HCT116 (cell line): ENCODE measurements around the gene CLDN20. TPM values are rescaled to one million over a fixed set of nuclear protein-coding genes. Genes with fewer than 3 reads are reported as not detected.

Source experiments
- ATAC-seq: fragments of 200-7000 bp; cut with Tn5 transposase; 2 replicates; pipeline ENCODE4 v1.9.1; 2020; ENCODE audit warnings: mild to moderate bottlenecking, moderate library complexity
- BruUV-seq: library from RNA; stranded (reverse); fragments of 400-500 nt; replicated peaks from 2 replicates; lab custom pipeline; 2021; lab: Mats Ljungman, UMichigan
- CTCF ChIA-PET: fragments of 300-600 bp; sonication (Branson Sonifier 250); formaldehyde crosslinking; loops from one replicate; lab custom pipeline; 2021; ENCODE audit warnings: antibody characterized with exemption; lab: Charles Lee
- POLR2A ChIA-PET: fragments of 300-600, 350-600 bp; sonication (Branson Sonifier 250); formaldehyde crosslinking; loops from one replicate; lab custom pipeline; 2021; ENCODE audit warnings: antibody characterized with exemption; lab: Charles Lee
- RAD21 ChIA-PET, 2 experiments: fragments of 300-600 bp; sonication (Branson Sonifier 250); formaldehyde crosslinking; loops; one replicate each; lab custom pipeline; 2023; ENCODE audit warnings: low total read pairs in 2 of 2; ENCODE audit not compliant: uncharacterized antibody in 2 of 2, unreplicated experiment in 2 of 2, low non-redundant PET in 1 of 2; lab: Charles Lee
- DNase-seq: peaks from one replicate; pipeline ENCODE4 v3.0.0-alpha.2; 2010; ENCODE audit warnings: low read depth, low spot score
- H2AFZ ChIP-seq: fragments of 200-600 bp; shearing (Covaris generic), sonication (generic); 2 replicates; pipeline ENCODE4 v1.6.1; 2017; ENCODE audit warnings: low read depth, mixed run types, mixed read lengths, antibody characterized with exemption, low read length; ENCODE audit not compliant: poor library complexity, severe bottlenecking
- H3K27ac ChIP-seq: 2 replicates; pipeline ENCODE4 v1.5.1; 2012; ENCODE audit warnings: low read depth, low read length
- H3K27me3 ChIP-seq: fragments of 200-600 bp; sonication (generic); 2 replicates; pipeline ENCODE4 v1.6.1; 2016; ENCODE audit warnings: mixed run types, low read length, mixed read lengths; ENCODE audit not compliant: insufficient read depth
- H3K36me3 ChIP-seq, 2 experiments: fragments of 200-500 bp in 1 of 2; fragments of 200-600 bp in 1 of 2; sonication (Bioruptor generic) in 1 of 2; sonication (generic) in 1 of 2; 2 replicates each; pipeline versions ENCODE4 v1.5.1 to v1.6.1; 2014 to 2016; ENCODE audit warnings: low read length in 2 of 2, inconsistent platforms in 1 of 2, mixed read lengths in 1 of 2, mixed run types in 1 of 2; ENCODE audit not compliant: insufficient read depth in 2 of 2, control insufficient read depth in 1 of 2
- H3K4me1 ChIP-seq, 2 experiments: fragments of 200-600 bp in 1 of 2; sonication (generic) in 1 of 2; 2 replicates each; pipeline versions ENCODE4 v1.5.1 to v1.6.1; 2012 to 2017; ENCODE audit warnings: low read length in 2 of 2, inconsistent platforms in 1 of 2, mild to moderate bottlenecking in 1 of 2, mixed read lengths in 1 of 2, mixed run types in 1 of 2, moderate library complexity in 1 of 2; ENCODE audit not compliant: insufficient read depth in 2 of 2, control insufficient read depth in 1 of 2
- H3K4me2 ChIP-seq: fragments of 200-600 bp; sonication (generic); 2 replicates; pipeline ENCODE4 v1.6.1; 2017; ENCODE audit warnings: mixed run types, low read length, mixed read lengths
- H3K4me3 ChIP-seq, 2 experiments: fragments of 200-600 bp in 1 of 2; sonication (generic) in 1 of 2; replicated peaks in 1 of 2; 2 replicates each; pipeline ENCODE4 v1.5.1; 2011 to 2016; ENCODE audit warnings: low read length in 2 of 2, control low read depth in 1 of 2, low read depth in 1 of 2, mild to moderate bottlenecking in 1 of 2, mixed read lengths in 1 of 2, mixed run types in 1 of 2
- H3K79me2 ChIP-seq: fragments of 200-600 bp; sonication (generic); 2 replicates; pipeline ENCODE4 v1.6.1; 2017; ENCODE audit warnings: mild to moderate bottlenecking, mixed run types, low read length, moderate library complexity, mixed read lengths; ENCODE audit not compliant: insufficient read depth
- H3K9ac ChIP-seq: fragments of 200-600 bp; sonication (generic); 2 replicates; pipeline ENCODE4 v1.6.1; 2016; ENCODE audit warnings: low read length, mixed read lengths
- H3K9me2 ChIP-seq: fragments of 200-600 bp; sonication (generic), shearing (Covaris generic); 2 replicates; pipeline ENCODE4 v1.6.1; 2017; ENCODE audit warnings: mixed run types, mild to moderate bottlenecking, moderate library complexity; ENCODE audit not compliant: insufficient read depth
- H3K9me3 ChIP-seq, 2 experiments: fragments of 200-500 bp in 1 of 2; fragments of 200-600 bp in 1 of 2; sonication (Bioruptor generic) in 1 of 2; sonication (generic) in 1 of 2; 2 replicates each; pipeline ENCODE4 v1.6.1; 2014 to 2017; ENCODE audit warnings: low read length in 2 of 2, mixed read lengths in 2 of 2, inconsistent platforms in 1 of 2, low read depth in 1 of 2, mild to moderate bottlenecking in 1 of 2, mixed run types in 1 of 2, moderate library complexity in 1 of 2; ENCODE audit not compliant: control insufficient read depth in 1 of 2, insufficient read depth in 1 of 2
- H4K20me1 ChIP-seq: fragments of 200-600 bp; sonication (generic), shearing (Covaris generic); 2 replicates; pipeline ENCODE4 v1.6.1; 2017; ENCODE audit warnings: mixed run types, mild to moderate bottlenecking, moderate library complexity; ENCODE audit not compliant: insufficient read depth
- CBX3 ChIP-seq: IDR thresholded peaks from 2 replicates; pipeline ENCODE4 v1.6.1; 2012; ENCODE audit warnings: low read depth
- CTCF ChIP-seq, 3 experiments: fragments of 200-600 bp in 1 of 3; sonication (generic) in 1 of 3; IDR thresholded peaks in 2 of 3; conservative IDR thresholded peaks in 1 of 3; 2 replicates each; pipeline ENCODE4 v1.5.1; 2012 to 2017; ENCODE audit warnings: low read depth in 2 of 3, low read length in 2 of 3, antibody characterized with exemption in 1 of 3, borderline replicate concordance in 1 of 3, control low read depth in 1 of 3, mild to moderate bottlenecking in 1 of 3, mixed read lengths in 1 of 3, mixed run types in 1 of 3, moderate library complexity in 1 of 3; ENCODE audit not compliant: insufficient read depth in 1 of 3
- EGR1 ChIP-seq: IDR thresholded peaks from 2 replicates; pipeline ENCODE4 v1.6.1; 2012; ENCODE audit warnings: low read depth
- ELF1 ChIP-seq: IDR thresholded peaks from 2 replicates; pipeline ENCODE4 v1.6.1; 2012; ENCODE audit warnings: low read depth, borderline replicate concordance
- EZH2phosphoT487 ChIP-seq: fragments of 200-600 bp; IDR thresholded peaks from 2 replicates; pipeline ENCODE4 v1.6.1; 2018; ENCODE audit warnings: antibody characterized with exemption, borderline replicate concordance
- FOSL1 ChIP-seq: IDR thresholded peaks from 2 replicates; pipeline ENCODE4 v1.6.1; 2012; ENCODE audit warnings: low read depth
- JUND ChIP-seq: IDR thresholded peaks from 2 replicates; pipeline ENCODE4 v1.6.1; 2012
- MAX ChIP-seq: IDR thresholded peaks from 2 replicates; pipeline ENCODE4 v1.6.1; 2012
- POLR2AphosphoS5 ChIP-seq: IDR thresholded peaks from 2 replicates; pipeline ENCODE4 v1.6.1; 2011; ENCODE audit warnings: mild to moderate bottlenecking, low read depth, low read length, moderate library complexity
- RAD21 ChIP-seq: IDR thresholded peaks from 2 replicates; pipeline ENCODE4 v1.6.1; 2012; ENCODE audit warnings: low read depth, mild to moderate bottlenecking
- REST ChIP-seq: IDR thresholded peaks from 2 replicates; pipeline ENCODE4 v1.6.1; 2012; ENCODE audit warnings: low read depth
- SP1 ChIP-seq: IDR thresholded peaks from 2 replicates; pipeline ENCODE4 v1.6.1; 2012; ENCODE audit warnings: low read depth
- TCF7L2 ChIP-seq: IDR thresholded peaks from 2 replicates; pipeline ENCODE4 v1.7.0; 2011; ENCODE audit warnings: borderline replicate concordance, inconsistent platforms; ENCODE audit not compliant: insufficient read depth, insufficient read length; ENCODE audit errors: extremely low read depth
- YY1 ChIP-seq: IDR thresholded peaks from 2 replicates; pipeline ENCODE4 v1.6.1; 2011; ENCODE audit warnings: low read length, low read depth, moderate library complexity, mild to moderate bottlenecking; ENCODE audit not compliant: insufficient replicate concordance; ENCODE audit errors: extremely low read depth
- ZFX ChIP-seq: fragments of 450-650 bp; IDR thresholded peaks from 2 replicates; pipeline ENCODE4 v1.6.1; 2017
- intact Hi-C: fragments of 100-400 bp; cut with micrococcal nuclease; formaldehyde crosslinking; loops from 2 replicates; pipeline ENCODE4 v1.10.0; 2022
- total RNA-seq: library from RNA; stranded (reverse); gene quantifications from one replicate; pipeline ENCODE4 v1.2.1, GENCODE V29; 2021; ENCODE audit not compliant: unreplicated experiment

The CLDN20 gene
- total RNA-seq, 1 experiment from 2014 or later = not detected

GRCh38 chr6:155245831-155246230, 18.0 kb upstream of the CLDN20 start:
- H3K4me3 ChIP-seq = no peak overlapping the region
- DNase-seq (no peak), ATAC-seq (no peak)
- CTCF ChIA-PET = no interaction called here
- POLR2A ChIA-PET = no interaction called here
- no peaks in the 10 kb centered on the region for H3K27me3 ChIP-seq
- H3K79me2 ChIP-seq = no peaks in the 10 kb centered on the region
- RAD21 ChIA-PET = no interaction called here
- intact Hi-C loops = loop anchor here (5.0 to 10.0 kb wide), 2 partner anchors 381 to 569 kb away; no protein-coding TSS in a partner anchor
- H2AFZ ChIP-seq = no peak overlapping the region
- H3K4me2 ChIP-seq = no peak overlapping the region
- H3K9me2 ChIP-seq = no peaks in the 10 kb centered on the region
- no TSS peak for BruUV-seq
- H3K9me3 ChIP-seq = no peaks in the 10 kb centered on the region
- peaks cover 0 to 11% of the 10 kb centered on the region in 2 experiments; a peak in 1 of 4 replicates for H3K4me1 ChIP-seq
- no peak overlapping the region for H3K9ac ChIP-seq
- H4K20me1 ChIP-seq = no peaks in the 10 kb centered on the region
- TF ChIP-seq MAX (no peak), POLR2AphosphoS5 (0 out of 2 replicates have a peak, but pooled peaks have one; percentile 16)
- no peak overlapping the region for H3K27ac ChIP-seq
- no peaks in the 10 kb centered on the region for H3K36me3 ChIP-seq

GRCh38 chr6:155246825-155247224, 17.0 kb upstream of the CLDN20 start:
- H3K9me3 ChIP-seq = no peaks in the 10 kb centered on the region
- DNase-seq = no peak
- H3K36me3 ChIP-seq = no peaks in the 10 kb centered on the region
- no peak overlapping the region for H3K4me2 ChIP-seq
- no peak overlapping the region for H2AFZ ChIP-seq
- H3K9ac ChIP-seq = no peak overlapping the region
- H3K27me3 ChIP-seq = no peaks in the 10 kb centered on the region
- H3K79me2 ChIP-seq = no peaks in the 10 kb centered on the region
- no peaks in the 10 kb centered on the region for H4K20me1 ChIP-seq
- no peak for ATAC-seq
- CTCF ChIA-PET = interaction anchor here (2.2 kb wide), 1 partner anchor 69 kb away, joined by 46 read pairs; no protein-coding TSS in a partner anchor
- H3K9me2 ChIP-seq = no peaks in the 10 kb centered on the region
- H3K27ac ChIP-seq = no peak overlapping the region
- no peak overlapping the region for H3K4me3 ChIP-seq
- TF ChIP-seq TCF7L2 (no peak), FOSL1 (no peak), YY1 (no peak), RAD21 (no peak), SP1 (no peak), ELF1 (no peak), EGR1 (no peak), JUND (no peak), CBX3 (no peak), EZH2phosphoT487 (no peak), POLR2AphosphoS5 (no peak), CTCF (IDR thresholded peaks at IDR 0.05 in 2 of 3, conservative IDR thresholded peaks at IDR 0.05 in 1 of 3; ENCODE audit: borderline replicate concordance in 1 of 3, insufficient read depth in 1 of 3, low read depth in 2 of 3, low read length in 2 of 3) (no peak), ZFX (no peak), MAX (no peak), REST (no peak)
- BruUV-seq = no TSS peak
- peaks cover 0 to 11% of the 10 kb centered on the region in 2 experiments; a peak in 1 of 4 replicates for H3K4me1 ChIP-seq
- intact Hi-C loops = loop anchor here (5.0 to 10.0 kb wide), 2 partner anchors 382 to 570 kb away; no protein-coding TSS in a partner anchor
- POLR2A ChIA-PET = no interaction called here
- RAD21 ChIA-PET = no interaction called here
